Ascending aorta (tissue), 2 donors: ENCODE results near the gene PCED1A. TPM values are rescaled to one million over a fixed set of nuclear protein-coding genes. Genes with fewer than 3 reads are reported as not detected.

Source experiments
- DNase-seq, 2 donors: peaks; one replicate each; pipeline ENCODE4 v3.0.0-alpha.2; 2019; ENCODE audit warnings: low spot score in 2 of 2
- H3K27ac ChIP-seq, 2 donors: fragments of 200-600 bp; sonication (generic); one replicate each; pipeline ENCODE4 v1.5.1; 2016 to 2017; ENCODE audit warnings: mild to moderate bottlenecking in 1 of 2
- H3K27me3 ChIP-seq: fragments of 200-600 bp; sonication (generic); one replicate; pipeline ENCODE4 v1.5.1; 2017
- H3K36me3 ChIP-seq, 2 donors: fragments of 200-600 bp; sonication (generic); one replicate each; pipeline ENCODE4 v1.5.1; 2016
- H3K4me1 ChIP-seq, 2 donors: fragments of 200-600 bp; sonication (generic); one replicate each; pipeline ENCODE4 v1.5.1; 2016 to 2017; ENCODE audit warnings: mild to moderate bottlenecking in 1 of 2
- H3K4me3 ChIP-seq, 2 donors: fragments of 200-600 bp; sonication (generic); one replicate each; pipeline ENCODE4 v1.5.1; 2016 to 2017; ENCODE audit warnings: mild to moderate bottlenecking in 1 of 2
- H3K9me3 ChIP-seq, 2 donors: fragments of 200-600 bp; sonication (generic); one replicate each; pipeline ENCODE4 v1.5.1; 2016
- CTCF ChIP-seq, 3 experiments: fragments of 200-600 bp in 2 of 3; fragments of 450-650 bp in 1 of 3; sonication (generic) in 2 of 3; IDR thresholded peaks; one replicate each; pipeline ENCODE4 v1.5.1; 2016 to 2019; ENCODE audit warnings: antibody characterized with exemption in 3 of 3, mild to moderate bottlenecking in 1 of 3, moderate library complexity in 1 of 3
- intact Hi-C: fragments of 100-400 bp; cut with DNase I; formaldehyde crosslinking; loops from one replicate; pipeline ENCODE4 v1.15.1; 2023
- total RNA-seq: library from RNA; depleted of rRNA; stranded (reverse); fragments of >200 nt; gene quantifications from one replicate; pipeline ENCODE4 v1.1.0, GENCODE V29; 2016

Gene PCED1A
- total RNA-seq, 1 donor from 2014 or later = 49.7 TPM

- H3K4me1 ChIP-seq = no peaks in the 10 kb centered on the region
- peaks cover 10% of the 10 kb centered on the region for H3K27me3 ChIP-seq
- intact Hi-C loops = no loop called here
- H3K27ac ChIP-seq = no peak overlapping the region
- no peak for DNase-seq
- H3K4me3 ChIP-seq = no peak overlapping the region
- H3K9me3 ChIP-seq = no peaks in the 10 kb centered on the region
- TF ChIP-seq CTCF (IDR thresholded peaks at IDR 0.05) = no peak
- H3K36me3 ChIP-seq = no peaks in the 10 kb centered on the region
Observed at GRCh38 chr20:2805689-2806350, 34.6 kb downstream of the PCED1A start.

GRCh38 chr20:2804852-2805688 lies 35.4 kb downstream of the PCED1A start:
- no peaks in the 10 kb centered on the region for H3K9me3 ChIP-seq
- peaks cover 10% of the 10 kb centered on the region for H3K27me3 ChIP-seq
- TF ChIP-seq CTCF (IDR thresholded peaks at IDR 0.05) = no peak
- no peak overlapping the region for H3K4me3 ChIP-seq
- peak in 1 of 2 donors; percentile 47 for DNase-seq
- intact Hi-C loops = no loop called here
- no peaks in the 10 kb centered on the region for H3K4me1 ChIP-seq
- no peaks in the 10 kb centered on the region for H3K36me3 ChIP-seq
- H3K27ac ChIP-seq = no peak overlapping the region

- H3K36me3 ChIP-seq = no peaks in the 10 kb centered on the region
- no peaks in the 10 kb centered on the region for H3K9me3 ChIP-seq
- TF ChIP-seq CTCF (IDR thresholded peaks at IDR 0.05) = no peak
- no peaks in the 10 kb centered on the region for H3K4me1 ChIP-seq
- H3K27me3 ChIP-seq = peaks cover 10% of the 10 kb centered on the region
- intact Hi-C loops = no loop called here
- no peak overlapping the region for H3K4me3 ChIP-seq
- H3K27ac ChIP-seq = no peak overlapping the region
- DNase-seq = peak in 1 of 2 donors; percentile 7
Observed at GRCh38 chr20:2804041-2804828, 36.2 kb downstream of the PCED1A start.

- H3K27me3 ChIP-seq = peaks cover 10% of the 10 kb centered on the region
Observed at GRCh38 chr20:2801286-2801728, 39.1 kb downstream of the PCED1A start.

More at GRCh38 chr20:2801286-2801728, 39.1 kb downstream of the PCED1A start:
- Histone ChIP-seq H3K9me3 (no peaks in the 10 kb centered on the region), H3K36me3 (no peaks in the 10 kb centered on the region), H3K27ac (no peak overlapping the region), H3K4me3 (no peak overlapping the region), H3K4me1 (no peaks in the 10 kb centered on the region)
- no peak for TF ChIP-seq CTCF (IDR thresholded peaks at IDR 0.05)
- no peak for DNase-seq
- intact Hi-C loops = no loop called here
